NCI-H128 (cell line): Measurements from ENCODE around the gene ETS1.

Experiments
- DNase-seq: peaks from one replicate; lab custom pipeline; 2025; ENCODE audit not compliant: unreplicated experiment; lab: John Stamatoyannopoulos, UW

ETS1 gene

GRCh38 chr11:128547946-128548648 lies 39.3 kb downstream of the ETS1 start:
- DNase-seq, result no peak

- DNase-seq, result no peak
Observed at GRCh38 chr11:128546916-128547315, 40.4 kb downstream of the ETS1 start.

- DNase-seq, result peak; percentile 8
Observed at GRCh38 chr11:128544471-128545051, 42.8 kb downstream of the ETS1 start.

- DNase-seq, result no peak
Observed at GRCh38 chr11:128540469-128540868, 46.9 kb downstream of the ETS1 start.

- no peak for DNase-seq
Observed at GRCh38 chr11:128536506-128536905, 50.9 kb downstream of the ETS1 start.

- DNase-seq, result no peak
Observed at GRCh38 chr11:128535468-128536457, 51.6 kb downstream of the ETS1 start.

GRCh38 chr11:128533472-128533871 lies 53.9 kb downstream of the ETS1 start:
- DNase-seq, result no peak

- DNase-seq, result no peak
Observed at GRCh38 chr11:128532572-128533091, 54.7 kb downstream of the ETS1 start.

GRCh38 chr11:128532016-128532571 lies 55.3 kb downstream of the ETS1 start:
- DNase-seq, result no peak

- DNase-seq, result no peak
Observed at GRCh38 chr11:128531588-128531987, 55.8 kb downstream of the ETS1 start.

- no peak for DNase-seq
Observed at GRCh38 chr11:128530118-128531074, 57.0 kb downstream of the ETS1 start.

GRCh38 chr11:128528294-128528693 lies 59.1 kb downstream of the ETS1 start:
- DNase-seq, result no peak

- DNase-seq, result no peak
Observed at GRCh38 chr11:128527046-128527445, 60.3 kb downstream of the ETS1 start.

GRCh38 chr11:128525411-128526243 lies 61.7 kb downstream of the ETS1 start:
- no peak for DNase-seq

GRCh38 chr11:128524172-128524571 lies 63.2 kb downstream of the ETS1 start:
- DNase-seq, result no peak

GRCh38 chr11:128523641-128524040 lies 63.7 kb downstream of the ETS1 start:
- DNase-seq, result no peak

GRCh38 chr11:128522943-128523518 lies 64.3 kb downstream of the ETS1 start:
- DNase-seq, result no peak

- peak; percentile 61 for DNase-seq
Observed at GRCh38 chr11:128522055-128522942, 65.1 kb downstream of the ETS1 start.
